Nephron progenitor cell (in vitro differentiated cells): ENCODE data around the gene RASSF1.
A peak's percentile ranks its signal among the peaks of the same experiment; 100 is the strongest.

Source experiments
- DNase-seq: peaks from one replicate; pipeline ENCODE4 v3.0.0; 2021
- H3K27ac Mint-ChIP-seq: 2 replicates; pipeline ENCODE4 v1.8.0; 2021; ENCODE audit warnings: mild to moderate bottlenecking, moderate library complexity, mixed read lengths
- H3K27me3 Mint-ChIP-seq: 2 replicates; pipeline ENCODE4 v1.8.0; 2021; ENCODE audit warnings: mild to moderate bottlenecking, low read depth, mixed read lengths; ENCODE audit not compliant: poor library complexity
- H3K36me3 Mint-ChIP-seq: 2 replicates; pipeline ENCODE4 v1.8.0; 2021; ENCODE audit warnings: low read depth, mixed read lengths
- H3K4me1 Mint-ChIP-seq: 2 replicates; pipeline ENCODE4 v1.8.0; 2021; ENCODE audit warnings: mixed read lengths
- H3K4me3 Mint-ChIP-seq: 2 replicates; pipeline ENCODE4 v1.8.0; 2021; ENCODE audit warnings: mild to moderate bottlenecking, moderate library complexity, mixed read lengths
- H3K9me3 Mint-ChIP-seq: 2 replicates; pipeline ENCODE4 v1.8.0; 2021; ENCODE audit warnings: mild to moderate bottlenecking, moderate library complexity, mixed read lengths
- CTCF ChIP-seq: fragments of 200-600 bp; sonication (generic); IDR thresholded peaks from 2 replicates; pipeline ENCODE4 v1.5.0; 2021; ENCODE audit warnings: antibody characterized with exemption

Gene RASSF1

GRCh38 chr3:50371133-50371685 lies 30.6 kb upstream of the RASSF1 start:
- Mint-ChIP-seq H3K4me3 (no peak overlapping the region), H3K27me3 (peaks cover 10% of the 10 kb centered on the region), H3K27ac (no peak overlapping the region), H3K36me3 (no peaks in the 10 kb centered on the region), H3K4me1 (peaks cover 54% of the 10 kb centered on the region), H3K9me3 (no peaks in the 10 kb centered on the region)
- DNase-seq: no peak
- no peak for TF ChIP-seq CTCF

DNA sequence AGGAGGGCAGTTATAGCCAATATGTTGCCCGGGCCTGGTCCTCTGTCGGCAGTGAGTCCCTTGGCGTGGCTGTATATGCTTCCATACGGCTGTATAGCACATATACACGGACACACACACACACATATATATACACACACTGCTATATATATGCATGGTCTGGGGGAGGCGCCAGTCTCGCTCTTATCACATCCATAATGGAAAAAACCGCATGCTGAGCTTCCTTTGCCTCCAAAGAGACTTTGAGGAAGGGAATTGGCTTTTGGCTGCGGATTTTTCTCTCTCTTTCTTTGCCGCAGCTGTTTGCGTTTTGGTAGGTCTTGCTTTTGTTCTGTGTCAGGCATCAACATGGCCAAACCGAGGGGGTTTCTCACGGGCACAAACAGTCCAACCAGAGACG lies 30.0 kb upstream of the RASSF1 start:
- no peak overlapping the region for H3K27ac Mint-ChIP-seq
- no peak for TF ChIP-seq CTCF

DNA sequence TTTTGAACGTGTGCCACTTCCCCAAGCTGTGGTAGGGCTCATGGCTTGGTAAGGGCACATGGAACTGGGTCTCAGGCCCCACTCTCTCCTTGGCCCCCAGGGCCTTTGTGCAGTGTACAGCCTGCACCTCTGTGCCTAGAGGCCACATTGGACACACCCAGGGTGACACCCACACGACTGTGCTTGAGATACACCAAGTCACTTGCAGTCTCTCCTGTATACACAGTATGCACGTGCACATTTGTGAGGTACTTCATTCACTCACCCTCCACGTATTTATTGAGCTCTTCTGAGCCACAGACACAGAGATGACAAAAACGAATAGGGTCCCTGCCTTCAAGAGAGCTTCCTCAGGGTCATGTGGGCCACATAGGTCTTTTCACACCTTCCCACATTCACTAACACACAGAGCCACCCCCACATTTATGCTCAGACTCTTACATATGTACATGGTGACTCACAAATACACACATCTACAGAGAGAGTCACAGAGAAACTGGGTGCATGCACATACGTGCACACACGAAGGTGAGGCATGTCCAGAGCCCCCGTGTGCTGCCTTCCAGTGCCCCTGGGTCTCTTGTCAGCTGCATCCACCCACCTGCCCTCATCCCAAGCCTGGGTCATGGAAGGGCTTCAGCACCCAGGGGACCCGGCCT lies 28.5 kb upstream of the RASSF1 start:
- no peak overlapping the region for H3K4me3 Mint-ChIP-seq
- no peak for TF ChIP-seq CTCF

More for the DNA sequence above, 30.0 kb upstream of the RASSF1 start:
- no peak for DNase-seq
- no peaks in the 10 kb centered on the region for H3K9me3 Mint-ChIP-seq
- H3K4me1 Mint-ChIP-seq: peaks cover 50% of the 10 kb centered on the region
- H3K27me3 Mint-ChIP-seq: peaks cover 15% of the 10 kb centered on the region
- no peak overlapping the region for H3K4me3 Mint-ChIP-seq
- H3K36me3 Mint-ChIP-seq: no peaks in the 10 kb centered on the region

DNA sequence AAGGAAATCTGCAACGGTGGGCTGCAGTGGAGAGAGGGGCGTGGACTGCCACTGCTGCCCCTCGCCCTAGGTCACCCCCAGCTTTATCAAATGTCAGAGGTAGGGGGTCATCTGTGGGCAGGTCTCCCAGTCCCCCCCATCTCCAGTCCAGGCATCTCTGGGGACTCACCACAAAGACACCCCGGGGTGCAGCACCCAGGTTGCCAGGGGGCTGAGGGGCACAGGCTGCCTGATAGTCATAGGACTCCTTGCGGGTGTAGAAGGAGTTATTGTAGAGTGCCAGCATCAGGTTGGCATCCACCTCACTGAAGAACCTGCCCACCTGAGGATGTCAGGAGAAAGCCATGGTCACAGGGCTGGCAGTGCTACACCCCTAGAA lies 25.2 kb upstream of the RASSF1 start:
- no peaks in the 10 kb centered on the region for H3K36me3 Mint-ChIP-seq
- H3K4me3 Mint-ChIP-seq: peak overlapping the region; percentile 80
- H3K4me1 Mint-ChIP-seq: peaks cover 15% of the 10 kb centered on the region
- no peaks in the 10 kb centered on the region for H3K9me3 Mint-ChIP-seq
- H3K27ac Mint-ChIP-seq: no peak overlapping the region
- TF ChIP-seq CTCF: no peak
- H3K27me3 Mint-ChIP-seq: peaks cover 29% of the 10 kb centered on the region
- no peak for DNase-seq

More for the DNA sequence above, 28.5 kb upstream of the RASSF1 start:
- no peaks in the 10 kb centered on the region for H3K9me3 Mint-ChIP-seq
- H3K27me3 Mint-ChIP-seq: peaks cover 20% of the 10 kb centered on the region
- peaks cover 38% of the 10 kb centered on the region for H3K4me1 Mint-ChIP-seq
- peak overlapping the region; percentile 57 for H3K27ac Mint-ChIP-seq
- H3K36me3 Mint-ChIP-seq: no peaks in the 10 kb centered on the region
- DNase-seq: no peak

GRCh38 chr3:50365080-50365841 lies 24.6 kb upstream of the RASSF1 start:
- H3K4me3 Mint-ChIP-seq: peak overlapping the region; percentile 80
- no peak for TF ChIP-seq CTCF
- H3K4me1 Mint-ChIP-seq: peaks cover 11% of the 10 kb centered on the region
- H3K27ac Mint-ChIP-seq: no peak overlapping the region
- H3K27me3 Mint-ChIP-seq: peaks cover 27% of the 10 kb centered on the region
- no peaks in the 10 kb centered on the region for H3K36me3 Mint-ChIP-seq
- peak; percentile 92 for DNase-seq
- H3K9me3 Mint-ChIP-seq: no peaks in the 10 kb centered on the region
